GM03348 (cell line): Measurements from ENCODE around the gene LMF1.

Source experiments
- DNase-seq: peaks from one replicate; pipeline ENCODE4 v3.0.0; 2012; ENCODE audit warnings: low spot score

LMF1 gene

GRCh38 chr16:1002399-1003166 is 31.8 kb upstream of the LMF1 start:
- DNase-seq = peak; percentile 62

DNA sequence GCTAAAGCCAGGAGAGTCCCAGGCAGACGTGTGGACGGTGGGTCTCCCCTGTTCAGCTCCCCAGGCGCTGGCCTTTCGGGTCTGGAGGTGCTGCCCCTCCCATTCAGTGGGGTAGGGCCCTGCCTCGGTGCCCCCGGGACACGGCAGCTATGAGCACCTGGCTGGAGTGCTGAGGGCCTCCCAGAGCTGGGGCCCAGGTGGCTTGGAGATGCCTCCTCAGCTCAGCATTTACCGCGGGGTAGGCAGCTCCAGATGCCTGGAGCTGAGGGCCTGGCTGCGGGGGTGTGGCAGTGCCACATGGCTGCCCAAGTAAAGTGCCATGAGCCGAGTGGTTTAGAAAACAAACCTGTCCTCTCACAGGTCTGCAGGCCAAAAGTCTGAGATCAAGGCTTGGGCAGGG is 30.3 kb upstream of the LMF1 start:
- no peak for DNase-seq

- no peak for DNase-seq
These were observed 29.8 kb upstream of the LMF1 start for GRCh38 chr16:1000608-1001007.

GRCh38 chr16:999677-1000076 is 28.9 kb upstream of the LMF1 start:
- DNase-seq = no peak

DNA sequence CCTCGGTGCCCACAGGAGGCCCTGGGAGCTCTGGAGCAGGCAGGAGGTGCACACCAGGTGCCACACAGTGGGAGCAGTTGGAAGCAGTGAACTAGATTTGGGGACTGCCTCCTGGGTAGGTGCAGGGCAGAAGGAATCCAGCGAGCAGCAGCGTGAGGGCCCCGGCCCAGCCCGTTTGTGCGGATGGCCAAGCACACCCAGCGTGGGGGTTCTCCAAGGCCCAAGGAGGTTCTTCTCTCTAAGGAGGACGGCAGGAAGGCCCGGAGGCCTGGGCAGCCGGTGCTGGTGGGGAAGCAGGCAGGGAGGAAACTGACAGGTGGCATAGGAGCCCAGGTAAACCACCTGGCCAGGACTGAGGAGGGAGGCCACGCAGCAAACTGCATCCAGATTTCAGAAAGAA is 27.8 kb upstream of the LMF1 start:
- DNase-seq = no peak

- DNase-seq = no peak
These were observed 27.4 kb upstream of the LMF1 start for GRCh38 chr16:998211-998610.

- no peak for DNase-seq
These were observed 26.8 kb upstream of the LMF1 start for GRCh38 chr16:997440-998051.

GRCh38 chr16:996681-997080 is 25.9 kb upstream of the LMF1 start:
- no peak for DNase-seq

DNA sequence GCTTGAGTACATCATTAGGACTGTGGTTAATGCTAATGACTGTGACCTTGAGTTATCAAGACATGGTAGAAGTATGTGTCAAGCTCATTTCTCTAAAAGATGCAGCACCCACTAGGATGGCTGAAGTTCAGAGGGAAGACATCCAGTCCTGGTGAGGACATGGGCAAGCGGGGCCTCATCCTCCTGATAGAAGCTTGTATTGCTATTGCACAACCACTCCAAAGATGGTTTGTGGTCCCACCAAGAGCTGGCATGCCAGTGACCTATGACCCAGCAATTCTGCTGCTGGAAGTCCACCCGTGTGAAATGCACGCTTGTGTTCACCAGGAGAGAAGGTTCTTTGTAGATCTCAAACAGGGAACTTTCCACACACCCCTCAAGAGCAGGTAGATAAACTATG is 25.0 kb upstream of the LMF1 start:
- DNase-seq = no peak

DNA sequence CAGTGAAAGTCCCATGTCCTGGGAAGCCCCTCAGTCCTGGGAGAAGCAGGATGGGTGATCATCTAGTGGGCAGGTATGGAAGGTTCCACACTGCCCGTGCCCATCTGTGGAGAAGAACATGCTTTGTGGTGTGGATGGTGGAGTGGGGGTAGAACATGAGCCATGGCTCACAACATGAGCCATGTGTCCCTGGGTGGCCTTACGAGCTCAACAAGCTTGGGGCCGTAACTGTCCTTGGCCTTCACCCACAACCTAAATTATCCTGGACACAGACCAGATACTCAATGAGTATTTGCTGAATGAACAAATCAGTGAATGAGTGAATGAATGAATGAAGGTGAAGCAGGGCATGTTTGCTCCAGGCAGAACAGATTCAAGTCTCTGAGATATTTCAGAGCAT is 24.3 kb upstream of the LMF1 start:
- DNase-seq = no peak

GRCh38 chr16:993731-994130 is 22.9 kb upstream of the LMF1 start:
- no peak for DNase-seq

DNA sequence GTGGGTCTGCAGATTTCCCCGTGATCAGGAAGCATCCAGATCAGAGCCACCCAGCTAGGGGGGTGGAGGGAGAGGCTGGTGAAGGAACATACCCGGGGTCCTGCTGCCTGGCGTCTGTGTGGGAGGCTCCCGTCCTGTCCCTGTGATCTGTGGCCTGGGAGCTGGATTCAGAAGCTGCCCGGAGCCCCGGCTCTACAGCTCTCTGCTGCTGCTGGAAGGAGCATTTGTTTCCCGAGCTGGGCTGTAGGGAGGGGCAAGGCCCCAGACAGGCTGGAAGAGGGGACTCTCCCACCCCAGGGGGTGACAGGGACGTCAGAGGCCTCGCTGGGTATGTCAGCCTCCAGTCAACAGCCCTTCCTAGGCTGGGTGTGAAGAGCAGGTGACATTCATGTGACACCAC is 21.0 kb upstream of the LMF1 start:
- DNase-seq = no peak

DNA sequence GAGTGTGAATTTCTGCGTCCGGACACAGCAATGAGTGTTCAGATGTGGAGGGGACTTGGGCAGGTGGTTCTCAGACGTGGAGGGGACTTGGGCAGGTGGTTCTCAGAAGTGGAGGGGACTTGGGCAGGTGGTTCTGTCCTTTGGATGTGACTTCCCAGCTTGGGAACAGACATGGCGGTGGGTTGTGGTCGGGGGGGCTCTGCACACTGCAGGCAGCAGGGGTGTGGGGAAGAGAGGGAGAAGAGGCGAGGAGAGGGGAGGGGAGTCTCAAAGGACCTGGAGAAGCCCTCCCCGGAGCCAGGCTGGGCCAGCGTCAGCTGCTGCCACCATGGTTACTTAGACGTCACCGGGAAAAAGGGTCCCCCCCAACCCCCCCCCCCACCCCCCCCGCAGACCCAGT is 20.6 kb upstream of the LMF1 start:
- DNase-seq = no peak

DNA sequence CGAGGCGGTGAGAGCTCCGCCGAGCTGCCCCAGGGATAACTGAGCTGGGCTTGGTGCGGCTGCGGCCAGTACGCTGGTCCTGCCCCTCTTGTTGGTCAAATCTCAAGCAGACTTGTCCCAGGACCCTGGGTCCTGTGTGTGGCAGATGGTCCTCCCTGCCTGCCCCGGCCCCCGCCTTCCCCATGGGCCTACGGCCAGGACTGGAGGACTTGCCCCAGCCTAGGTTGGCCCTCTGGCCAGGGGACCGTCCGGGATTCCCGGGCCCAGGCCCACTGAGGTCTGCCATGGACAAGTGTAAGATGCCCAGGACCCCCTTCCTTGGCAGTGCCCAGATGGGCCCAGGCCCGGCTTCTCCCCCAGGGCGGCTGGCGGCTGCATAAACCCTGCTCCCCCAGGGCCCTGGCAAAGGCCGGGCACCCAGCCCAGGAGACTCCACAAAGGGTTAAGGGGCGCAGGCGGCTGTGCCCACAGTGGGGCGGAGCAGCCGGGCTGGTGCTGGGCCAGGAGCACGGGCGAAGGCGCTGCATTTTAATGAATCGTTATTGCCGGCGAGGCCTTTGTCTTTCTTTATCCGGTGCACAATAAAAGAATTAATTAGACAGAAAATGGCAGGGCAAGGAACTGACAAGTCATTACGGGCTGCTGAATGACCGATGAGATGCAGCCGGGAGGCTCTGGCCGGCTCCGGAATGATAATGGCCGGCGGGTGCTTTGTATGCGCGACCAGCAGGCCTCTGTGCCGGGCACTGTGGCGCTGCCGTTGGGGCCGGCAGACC is 19.9 kb upstream of the LMF1 start:
- no peak for DNase-seq

DNA sequence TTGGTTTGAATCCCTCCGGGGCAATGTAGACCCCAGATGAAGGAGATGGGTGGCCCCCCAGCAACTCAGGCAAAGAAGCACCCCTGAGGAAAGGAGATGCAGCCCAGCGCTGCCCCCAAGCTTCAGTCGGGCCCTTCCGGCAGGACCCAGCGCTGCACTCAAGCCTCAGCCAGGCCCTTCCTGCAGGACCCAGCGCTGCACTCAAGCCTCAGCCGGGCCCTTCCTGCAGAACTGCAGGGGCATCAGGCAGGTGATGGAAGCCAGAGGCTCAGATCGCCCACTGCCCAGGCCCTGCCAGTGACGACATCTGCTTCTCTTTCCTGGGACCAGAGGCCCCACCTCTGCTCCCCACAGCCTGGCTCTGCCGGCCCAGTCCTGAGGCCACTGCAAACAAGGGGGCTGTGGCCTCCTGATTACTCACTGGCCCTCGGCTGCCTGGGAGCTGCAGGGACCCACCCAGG is 18.6 kb upstream of the LMF1 start:
- no peak for DNase-seq

DNA sequence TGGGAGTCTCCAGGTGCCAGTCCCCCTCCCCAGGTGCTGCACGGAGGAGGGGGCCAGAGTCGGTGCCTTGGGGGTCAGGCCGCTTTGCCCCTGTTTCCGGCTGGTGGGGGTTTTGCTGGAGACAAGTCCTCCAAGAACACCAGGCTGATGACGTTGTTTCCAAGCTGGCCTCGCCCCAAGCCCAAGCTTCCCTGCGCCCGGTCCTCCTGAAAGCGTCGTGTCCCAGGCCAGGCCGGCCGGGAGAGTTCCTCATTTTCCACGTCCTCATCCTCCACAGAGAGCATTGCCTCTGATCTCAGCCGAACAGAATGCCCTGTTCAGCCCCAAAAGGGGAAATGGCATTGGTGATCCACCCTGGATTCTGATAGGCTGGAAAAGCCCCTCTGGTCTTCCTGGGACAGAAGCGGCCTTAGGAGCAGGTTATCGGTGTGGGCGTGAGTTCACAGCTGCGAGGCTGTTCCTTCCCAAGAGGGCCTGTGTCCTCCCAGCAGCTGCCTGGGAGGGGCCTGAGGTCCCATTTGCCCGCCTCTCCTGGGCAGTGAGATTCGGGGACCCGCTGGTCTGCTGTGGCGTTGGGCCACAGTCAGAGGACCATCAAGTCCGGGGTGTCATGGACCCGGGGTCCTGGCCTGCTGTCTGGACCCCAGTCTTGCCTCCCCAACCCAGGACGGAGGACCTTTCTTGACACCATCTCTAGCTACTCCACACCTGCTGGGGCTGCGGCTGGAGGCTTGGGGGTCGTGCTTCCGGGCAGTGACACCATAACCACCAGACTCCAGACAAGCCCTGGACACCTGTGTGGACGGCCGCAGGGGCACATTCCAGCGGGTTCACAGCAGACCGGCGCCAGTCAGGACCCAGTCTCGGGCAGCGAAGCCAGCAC is 17.9 kb upstream of the LMF1 start:
- no peak for DNase-seq

DNA sequence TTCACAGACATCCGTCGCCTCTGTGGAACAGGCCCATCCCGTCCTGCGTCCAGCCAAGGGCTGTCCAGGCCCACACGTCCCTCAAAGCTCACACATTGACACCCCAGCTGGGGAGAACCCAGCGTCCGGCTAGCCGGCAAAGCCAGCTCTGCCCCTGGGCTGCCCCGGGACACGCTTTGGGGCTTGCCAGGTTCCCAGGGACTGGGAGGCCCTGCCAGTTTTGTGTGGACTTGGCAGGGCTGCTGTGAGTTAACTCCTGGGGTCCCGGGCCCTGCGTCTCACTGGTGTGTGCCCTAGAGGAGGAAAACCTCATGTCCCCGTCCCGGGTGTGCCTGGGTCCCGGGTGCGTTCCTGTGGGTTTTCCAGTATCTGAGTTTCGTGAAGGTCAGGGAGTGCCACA is 17.1 kb upstream of the LMF1 start:
- DNase-seq = no peak

- DNase-seq = no peak
These were observed 16.3 kb upstream of the LMF1 start for GRCh38 chr16:986925-987582.

DNA sequence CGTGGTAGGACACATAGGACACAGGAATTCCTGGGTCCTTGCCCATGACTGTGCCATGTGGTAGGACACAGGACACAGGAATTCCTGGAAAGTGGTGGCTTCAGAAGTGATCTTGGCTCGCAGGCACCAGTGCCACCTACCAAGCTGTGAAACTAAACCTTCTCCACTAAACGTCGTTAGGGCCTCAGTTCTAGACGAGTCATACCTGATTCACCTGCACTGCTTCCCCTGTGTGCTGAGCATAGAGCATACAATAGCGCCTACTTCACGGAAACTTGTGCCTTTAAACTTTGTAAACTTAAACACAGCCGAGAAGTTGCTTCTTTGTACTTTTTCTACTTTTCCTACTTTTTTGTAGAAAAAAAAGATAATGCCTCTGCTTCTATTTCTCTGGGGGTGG is 15.6 kb upstream of the LMF1 start:
- no peak for DNase-seq

DNA sequence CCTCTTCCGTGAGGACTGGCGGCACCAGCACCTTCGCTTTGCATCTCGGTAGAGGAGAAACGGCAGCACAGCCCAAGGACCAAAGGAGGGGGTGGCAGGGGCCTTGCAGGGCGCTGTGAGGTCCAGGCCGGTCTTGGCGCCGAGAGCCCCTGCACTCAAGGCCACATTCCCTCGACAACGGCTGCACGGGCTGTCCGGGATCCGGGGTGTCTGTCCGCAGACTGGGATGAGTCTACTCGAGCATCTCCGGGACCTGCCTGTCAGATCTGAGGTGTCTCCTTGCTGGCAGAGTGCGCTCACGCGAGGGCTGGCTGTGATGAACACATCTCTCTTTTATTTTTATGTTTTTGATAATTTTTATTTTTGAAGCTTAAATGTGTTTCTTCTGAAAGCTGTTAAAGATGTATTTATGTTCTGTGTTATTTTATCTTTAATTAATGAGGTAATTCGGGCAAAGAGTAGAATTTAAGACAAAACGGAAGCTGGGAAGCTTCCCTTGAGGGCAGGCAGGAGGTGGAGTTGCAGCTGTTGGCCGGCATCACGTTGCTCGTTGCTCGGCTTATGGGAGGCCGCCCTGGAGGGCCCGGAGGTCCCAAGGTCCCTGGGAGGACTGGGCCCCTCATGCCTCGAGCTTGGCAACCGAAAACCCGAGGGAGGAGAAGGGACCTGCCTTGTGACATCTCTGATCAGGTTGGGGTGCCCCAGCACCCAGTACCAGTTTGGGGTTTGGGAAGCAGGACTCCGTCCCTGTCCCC is 15.0 kb upstream of the LMF1 start:
- no peak for DNase-seq
